ENCODE data around the gene ZNF17. TPM values are rescaled to one million over a fixed set of nuclear protein-coding genes. Genes with fewer than 3 reads are reported as not detected.
"Not testable (repeated sequence)": the region's sequence is repeated elsewhere in the genome, so short reads cannot be mapped to it uniquely, and the experiment has no call there.

Gene ZNF17
- 10.9 and 11.4 TPM in 2 replicates for total RNA-seq

DNA sequence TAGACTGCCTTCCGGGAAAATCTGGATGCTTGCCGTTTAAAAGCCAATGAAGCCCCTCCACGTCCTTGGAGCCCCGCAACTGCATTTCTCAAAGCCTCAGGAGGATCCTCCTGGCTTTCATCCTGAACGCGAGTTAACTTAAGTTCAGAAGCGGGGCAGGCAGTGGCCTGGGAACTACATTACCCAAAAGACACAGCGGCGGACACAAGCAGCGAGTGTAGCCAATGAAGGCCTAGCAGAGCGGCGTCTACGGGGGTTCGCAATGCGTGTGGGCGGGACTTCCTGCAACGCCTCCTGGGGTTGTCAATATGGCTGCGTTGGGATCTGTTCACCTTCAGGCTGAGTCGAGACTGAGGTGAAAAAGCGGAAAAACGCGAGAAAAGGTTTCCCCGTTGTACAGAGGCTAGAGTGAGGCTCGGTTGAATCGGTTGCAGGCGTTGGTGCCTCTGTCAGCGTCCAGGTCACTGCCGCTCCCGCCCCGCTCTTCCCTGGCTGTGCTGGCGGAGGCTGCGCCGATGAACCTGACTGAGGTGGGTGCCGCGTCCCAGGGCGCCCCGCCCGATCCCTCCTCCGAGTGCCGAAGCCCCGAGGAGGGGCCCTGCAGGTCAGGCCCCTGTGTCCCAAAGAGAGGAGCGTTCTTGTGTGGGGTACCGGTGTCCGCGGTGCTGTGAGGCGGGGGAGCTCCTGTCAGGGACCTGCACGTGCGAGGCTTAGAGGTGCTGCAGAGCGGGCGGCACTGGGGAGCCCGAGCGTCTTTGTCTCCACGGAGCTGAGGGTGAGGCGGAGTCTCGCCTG is at the start of gene ZNF17:
Gene ZNF17, plus strand, starts transcription at position 285 of the 795 bp plus-strand sequence. CDS start 2,455 bp downstream, outside the sequence.
- DNase-seq, result peak; percentile 97

DNA sequence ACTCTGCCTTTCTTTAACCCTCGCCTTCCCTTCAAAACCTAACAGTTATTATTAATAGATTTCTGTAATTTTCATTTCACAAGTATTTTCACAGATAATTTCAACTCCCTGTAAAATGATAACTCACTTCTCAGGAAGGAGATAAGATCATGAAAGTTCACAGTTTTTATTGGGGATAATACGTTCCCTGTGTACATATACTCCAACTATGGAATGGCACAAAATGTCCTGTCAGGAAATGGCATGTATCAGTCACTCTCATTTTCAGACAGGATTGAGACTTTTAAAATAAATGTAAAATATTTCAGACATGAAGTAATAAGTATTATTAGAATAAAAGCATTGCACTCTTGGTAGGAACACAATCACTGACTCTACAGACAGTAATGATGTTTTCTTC is 48.5 kb upstream of the ZNF17 start:
- DNase-seq, result peak; percentile 9

DNA sequence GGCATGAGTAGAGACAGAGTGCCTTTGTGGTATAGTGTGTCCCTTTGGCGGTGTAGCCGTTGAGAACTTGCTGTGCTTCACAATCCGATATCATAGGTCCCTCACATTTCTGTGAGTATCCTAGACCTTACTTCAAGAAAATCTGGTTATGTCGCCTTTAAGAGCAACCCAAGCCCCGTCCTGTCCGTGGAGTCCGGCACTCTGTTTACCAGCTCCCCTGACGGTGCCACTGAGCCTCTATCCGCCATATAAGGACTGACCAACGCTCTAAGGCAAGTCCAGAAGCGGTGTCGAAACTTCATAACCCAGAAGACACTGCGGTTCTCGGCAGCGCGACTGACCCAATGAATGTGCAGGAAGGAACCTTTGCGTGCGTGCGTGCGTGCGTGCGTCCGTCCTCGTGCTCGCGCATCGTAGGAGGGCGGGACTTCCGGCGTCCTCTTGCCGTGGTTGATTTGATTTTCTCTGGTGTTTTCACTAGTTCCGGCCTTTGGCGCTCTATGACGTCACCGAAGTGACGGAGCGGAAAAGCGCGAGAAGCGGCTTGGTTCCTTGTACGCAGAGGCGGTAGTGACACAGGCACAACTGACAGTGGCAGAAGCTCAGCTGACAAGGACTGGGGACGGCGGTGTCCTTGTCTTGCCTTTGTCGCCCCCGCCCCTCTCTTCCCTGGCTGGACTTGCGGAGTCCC is 47.8 kb upstream of the ZNF17 start, which contains the start of the genes TRAPPC2B and ZNF547:
Gene TRAPPC2B, plus strand, starts transcription at position 555 of the 691 bp plus-strand sequence. CDS start 1,283 bp downstream, outside the sequence.
Gene ZNF547, plus strand, starts transcription at position 555 of the 691 bp plus-strand sequence. CDS start 5,005 bp downstream, outside the sequence.
- DNase-seq, result peak; percentile 100

DNA sequence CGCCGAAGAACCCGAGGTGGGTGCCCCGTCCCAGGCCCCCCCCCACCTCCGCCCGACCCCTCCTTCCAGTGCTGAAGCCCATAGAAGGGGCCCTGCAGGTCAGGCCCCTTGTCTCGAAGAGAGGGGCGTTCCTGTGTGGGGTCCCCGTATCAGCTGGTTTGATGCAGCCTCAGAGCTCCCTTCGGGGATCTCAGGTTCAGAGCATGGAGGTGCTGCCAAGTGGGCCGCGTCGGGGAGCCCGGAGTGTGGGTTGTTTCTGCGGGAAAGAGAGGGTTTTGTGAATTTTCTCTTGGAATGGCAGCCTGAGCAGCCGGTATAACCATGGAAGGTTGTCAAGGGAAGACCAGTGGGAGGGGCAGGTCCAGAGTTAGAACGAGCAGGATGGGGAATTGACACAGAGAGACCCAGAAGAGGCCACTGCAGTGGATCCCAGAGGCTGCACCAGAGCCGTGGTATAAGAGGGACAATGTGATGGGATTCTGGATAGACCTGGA is 47.2 kb upstream of the ZNF17 start:
- peak; percentile 22 for DNase-seq

DNA sequence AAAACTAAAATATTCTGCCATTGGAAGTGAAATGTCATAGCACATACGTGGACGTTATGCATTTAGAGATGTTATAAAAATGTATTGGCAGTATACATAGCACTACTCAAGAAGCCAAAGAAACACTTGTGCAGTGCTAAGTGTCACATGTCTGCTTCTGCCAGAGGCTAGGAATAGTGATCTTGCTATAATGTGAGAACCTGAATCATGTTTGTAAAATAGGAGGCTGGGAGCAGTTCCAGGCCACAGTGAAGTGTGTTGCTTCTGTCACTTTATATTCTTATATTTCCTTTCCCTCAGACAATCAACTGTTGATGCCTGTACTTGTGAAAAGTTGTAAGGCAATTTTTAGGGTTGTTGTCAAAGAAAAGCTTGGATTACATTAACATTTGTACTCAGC is 44.2 kb upstream of the ZNF17 start:
- DNase-seq, result no peak

DNA sequence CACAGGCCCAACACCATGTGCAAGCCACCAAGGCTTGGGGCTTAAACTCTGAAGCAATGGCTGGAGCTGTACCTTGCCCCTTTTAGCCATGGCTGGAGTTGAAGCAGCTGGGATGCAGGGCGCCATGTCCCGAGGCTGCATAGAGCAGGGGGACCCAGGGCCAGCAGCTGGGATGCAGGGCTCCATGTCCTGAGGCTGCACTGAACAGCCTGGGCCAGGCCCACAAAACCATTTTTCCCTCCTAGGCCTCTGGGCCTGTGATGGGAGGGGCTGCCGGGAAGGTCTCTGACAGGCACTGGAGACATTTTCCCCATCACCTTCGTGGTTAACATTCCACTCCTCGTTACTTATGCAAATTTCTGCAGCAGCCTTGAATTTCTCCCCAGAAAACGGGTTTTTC is 36.8 kb upstream of the ZNF17 start:
- DNase-seq, result no peak

DNA sequence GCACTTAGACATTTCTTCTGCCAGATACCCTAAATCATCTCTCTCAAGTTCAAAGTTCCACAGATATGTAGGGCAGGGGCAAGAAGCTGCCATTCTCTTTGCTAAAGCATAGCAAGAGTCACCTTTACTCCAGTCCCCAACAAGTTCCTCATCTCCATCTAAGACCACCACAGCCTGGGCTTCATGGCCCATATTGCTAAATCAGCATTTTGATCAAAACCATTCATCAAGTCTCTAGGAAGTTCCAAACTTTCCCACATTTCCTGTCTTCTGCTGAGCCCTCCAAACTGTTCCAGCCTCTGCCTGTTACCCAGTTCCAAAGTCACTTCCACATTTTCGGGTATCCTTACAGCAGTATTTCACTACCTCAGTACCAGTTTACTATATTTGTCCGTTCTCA is 36.3 kb upstream of the ZNF17 start:
- DNase-seq, result not testable (repeated sequence)

DNA sequence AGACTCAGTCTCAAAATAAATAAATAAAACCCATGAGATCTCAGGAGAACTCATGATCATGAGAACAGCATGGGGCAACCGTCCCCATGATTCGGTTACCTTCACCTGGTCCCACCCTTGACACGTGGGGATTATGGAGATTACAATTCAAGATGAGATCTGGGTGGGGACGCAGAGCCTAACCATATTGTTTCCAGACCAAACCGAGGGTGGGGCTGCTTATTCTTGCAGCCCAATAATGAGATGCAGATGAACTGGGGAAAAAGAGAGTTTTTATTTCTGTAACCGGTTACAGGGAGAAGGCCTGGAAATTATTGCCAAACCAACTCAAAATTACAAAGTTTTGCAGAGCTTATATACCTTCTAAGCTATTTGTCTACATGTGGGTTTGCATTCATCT is 34.8 kb upstream of the ZNF17 start:
- DNase-seq, result no peak

DNA sequence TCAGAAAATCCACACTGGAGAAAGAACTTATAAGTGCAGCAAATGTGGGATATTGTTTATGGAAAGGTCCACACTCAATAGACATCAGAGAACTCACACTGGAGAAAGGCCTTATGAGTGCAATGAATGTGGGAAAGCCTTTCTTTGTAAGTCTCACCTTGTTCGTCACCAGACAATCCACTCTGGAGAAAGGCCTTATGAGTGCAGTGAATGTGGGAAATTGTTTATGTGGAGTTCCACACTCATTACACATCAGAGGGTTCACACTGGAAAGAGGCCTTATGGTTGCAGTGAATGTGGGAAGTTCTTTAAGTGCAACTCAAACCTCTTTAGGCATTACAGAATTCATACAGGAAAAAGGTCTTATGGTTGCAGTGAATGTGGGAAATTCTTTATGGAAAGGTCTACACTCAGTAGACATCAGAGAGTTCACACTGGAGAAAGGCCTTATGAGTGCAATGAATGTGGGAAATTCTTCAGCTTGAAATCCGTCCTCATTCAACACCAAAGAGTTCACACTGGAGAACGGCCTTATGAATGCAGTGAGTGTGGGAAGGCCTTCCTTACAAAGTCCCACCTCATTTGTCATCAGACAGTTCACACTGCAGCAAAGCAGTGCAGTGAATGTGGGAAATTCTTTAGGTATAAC is 33.3 kb upstream of the ZNF17 start:
- no peak for DNase-seq

DNA sequence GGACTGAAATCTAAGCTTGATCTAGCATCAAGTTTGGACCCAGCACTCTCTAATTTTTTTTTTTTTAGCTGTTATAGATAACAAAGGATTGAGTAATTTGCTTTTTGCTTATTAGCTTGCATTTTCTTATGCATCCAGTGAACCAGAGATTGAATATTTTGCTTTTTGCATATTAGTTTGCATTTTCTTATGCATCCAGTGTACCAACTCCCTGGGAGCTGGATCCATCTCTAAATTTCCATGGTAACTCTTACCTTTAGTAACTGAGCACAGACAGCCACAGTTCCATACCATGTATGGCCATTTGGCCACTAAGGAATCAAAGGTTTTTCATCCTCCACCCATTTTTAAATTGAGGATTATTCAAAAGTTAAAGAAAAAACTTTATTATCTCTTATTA is 30.0 kb upstream of the ZNF17 start:
- no peak for DNase-seq

DNA sequence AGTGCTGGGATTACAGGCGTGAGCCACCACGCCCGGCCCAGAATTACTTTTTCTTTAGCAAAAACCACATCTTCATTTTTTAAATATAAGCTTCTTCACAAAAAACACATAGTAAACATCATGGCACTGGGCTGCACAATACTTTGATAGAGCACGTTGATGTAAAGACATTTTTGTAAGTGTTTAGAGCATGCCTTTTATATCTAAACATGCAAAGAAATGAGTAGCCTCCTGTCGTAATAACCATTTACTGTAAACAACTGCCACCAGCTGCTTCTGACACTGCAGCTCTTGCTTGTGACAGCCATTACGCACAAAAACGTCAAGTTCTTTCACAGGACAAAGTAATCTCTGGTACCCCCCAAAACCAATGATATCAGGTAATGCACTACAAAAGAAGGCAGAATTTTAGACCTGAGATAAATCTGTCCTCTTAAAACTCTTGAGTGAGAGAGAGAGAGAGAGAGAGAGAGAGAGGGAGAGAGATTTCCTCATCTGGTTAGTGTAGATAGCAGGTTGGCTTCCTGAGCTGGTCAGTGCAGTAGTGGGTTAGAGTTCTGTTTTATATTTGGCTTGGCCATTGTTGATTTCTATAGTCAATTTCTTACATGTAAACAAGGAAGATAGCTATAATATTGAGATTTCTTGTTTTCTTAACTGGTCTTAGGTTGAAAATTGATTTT is 28.0 kb upstream of the ZNF17 start:
- DNase-seq, result no peak

DNA sequence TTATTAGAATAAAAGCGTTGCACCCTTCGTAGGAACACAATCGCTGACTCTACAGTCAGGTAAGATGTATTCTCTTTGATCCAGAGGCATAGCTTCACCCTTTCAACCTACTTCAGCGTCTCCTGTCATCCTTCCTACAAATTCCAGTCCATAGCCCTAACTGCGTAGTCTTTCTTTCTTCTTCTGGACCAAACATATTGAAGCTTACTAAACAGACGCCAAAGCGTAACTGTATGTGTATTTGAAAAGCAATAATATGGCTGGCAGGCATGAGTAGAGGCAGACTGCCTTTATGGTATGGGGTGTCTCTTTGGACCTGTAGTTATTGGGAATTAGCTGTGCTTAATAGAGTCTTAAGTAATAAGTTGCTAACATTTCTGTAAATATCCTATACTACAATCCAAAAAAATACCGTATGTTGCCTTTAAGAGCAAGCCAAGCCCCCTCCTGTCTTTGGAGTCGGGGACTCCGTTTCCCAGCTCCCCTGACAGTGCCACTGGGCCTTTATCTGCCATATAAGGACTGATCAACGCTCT is 21.7 kb upstream of the ZNF17 start:
- DNase-seq, result no peak

DNA sequence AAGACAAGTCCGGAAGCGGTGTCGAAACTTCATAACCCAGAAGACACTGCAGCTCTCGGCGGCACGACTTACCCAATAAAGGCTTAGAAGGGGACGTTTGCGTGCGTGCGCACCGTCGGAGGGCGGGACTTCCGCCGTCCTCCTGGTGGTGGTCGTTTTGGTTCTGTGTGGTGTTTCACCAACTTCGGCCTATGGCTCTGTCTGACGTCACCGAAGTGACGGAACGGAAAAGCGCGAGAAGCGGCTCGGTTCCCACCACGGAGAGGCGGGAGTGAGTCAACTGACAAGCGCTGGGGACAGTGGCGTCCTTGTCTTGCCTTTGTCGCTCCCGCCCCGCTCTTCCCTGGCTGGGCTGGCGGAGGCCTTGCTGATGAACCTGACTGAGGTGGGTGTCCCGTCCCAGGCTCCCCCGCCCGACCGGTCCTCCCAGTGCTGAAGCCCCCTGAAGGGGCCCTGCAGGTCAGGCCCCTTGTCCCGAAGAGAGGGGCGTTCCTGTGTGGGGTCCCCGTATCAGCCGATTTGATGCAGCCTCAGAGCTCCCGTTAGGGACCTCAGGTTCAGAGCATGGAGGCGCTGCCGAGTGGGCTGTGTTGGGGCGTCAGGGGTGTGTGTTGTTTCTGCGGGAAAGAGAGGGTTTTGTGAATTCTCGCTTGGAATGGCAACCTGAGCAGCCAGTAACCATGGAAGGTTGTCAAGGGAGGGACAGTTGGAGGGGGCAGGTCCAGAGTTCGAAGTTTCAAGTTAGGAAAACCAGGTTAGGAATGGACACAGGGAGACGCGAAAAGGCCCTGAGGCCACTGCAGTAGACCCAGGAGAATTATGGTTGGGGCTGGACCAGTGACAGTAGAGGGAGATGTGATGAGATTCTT is 21.0 kb upstream of the ZNF17 start, which contains the start of gene ZNF548:
Gene ZNF548, plus strand, starts transcription at position 125 of the 869 bp plus-strand sequence. Its CDS starts 246 bp downstream, at position 371.
- peak; percentile 100 for DNase-seq

DNA sequence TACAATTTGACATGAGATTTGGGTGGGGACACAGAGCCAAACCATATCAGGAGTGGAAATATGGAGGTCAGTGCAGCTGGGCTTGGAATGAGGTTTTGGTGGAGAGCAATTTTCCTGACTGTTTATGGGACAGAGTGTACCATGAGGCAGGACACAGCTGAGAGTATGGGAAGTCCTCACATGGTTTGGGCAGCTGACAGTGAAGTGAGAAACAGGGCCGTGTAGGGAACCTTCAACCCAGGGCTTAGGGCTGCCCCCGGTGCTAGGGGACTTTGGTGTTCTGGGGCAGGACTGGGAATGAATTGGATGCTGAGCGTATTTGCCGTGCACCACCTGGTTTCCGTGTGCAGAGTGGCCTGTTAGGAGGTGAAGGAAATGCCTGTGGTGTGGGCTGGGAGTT is 15.3 kb upstream of the ZNF17 start:
- DNase-seq, result no peak

DNA sequence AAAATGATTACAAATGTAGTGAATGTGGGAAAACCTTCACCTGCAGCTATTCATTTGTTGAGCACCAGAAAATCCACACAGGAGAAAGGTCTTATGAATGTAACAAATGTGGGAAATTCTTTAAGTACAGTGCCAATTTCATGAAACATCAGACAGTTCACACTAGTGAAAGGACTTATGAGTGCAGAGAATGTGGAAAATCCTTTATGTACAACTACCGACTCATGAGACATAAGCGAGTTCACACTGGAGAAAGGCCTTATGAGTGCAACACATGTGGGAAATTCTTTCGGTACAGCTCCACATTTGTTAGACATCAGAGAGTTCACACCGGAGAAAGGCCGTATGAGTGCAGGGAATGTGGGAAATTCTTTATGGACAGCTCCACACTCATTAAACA is 12.1 kb upstream of the ZNF17 start:
- DNase-seq, result no peak

DNA sequence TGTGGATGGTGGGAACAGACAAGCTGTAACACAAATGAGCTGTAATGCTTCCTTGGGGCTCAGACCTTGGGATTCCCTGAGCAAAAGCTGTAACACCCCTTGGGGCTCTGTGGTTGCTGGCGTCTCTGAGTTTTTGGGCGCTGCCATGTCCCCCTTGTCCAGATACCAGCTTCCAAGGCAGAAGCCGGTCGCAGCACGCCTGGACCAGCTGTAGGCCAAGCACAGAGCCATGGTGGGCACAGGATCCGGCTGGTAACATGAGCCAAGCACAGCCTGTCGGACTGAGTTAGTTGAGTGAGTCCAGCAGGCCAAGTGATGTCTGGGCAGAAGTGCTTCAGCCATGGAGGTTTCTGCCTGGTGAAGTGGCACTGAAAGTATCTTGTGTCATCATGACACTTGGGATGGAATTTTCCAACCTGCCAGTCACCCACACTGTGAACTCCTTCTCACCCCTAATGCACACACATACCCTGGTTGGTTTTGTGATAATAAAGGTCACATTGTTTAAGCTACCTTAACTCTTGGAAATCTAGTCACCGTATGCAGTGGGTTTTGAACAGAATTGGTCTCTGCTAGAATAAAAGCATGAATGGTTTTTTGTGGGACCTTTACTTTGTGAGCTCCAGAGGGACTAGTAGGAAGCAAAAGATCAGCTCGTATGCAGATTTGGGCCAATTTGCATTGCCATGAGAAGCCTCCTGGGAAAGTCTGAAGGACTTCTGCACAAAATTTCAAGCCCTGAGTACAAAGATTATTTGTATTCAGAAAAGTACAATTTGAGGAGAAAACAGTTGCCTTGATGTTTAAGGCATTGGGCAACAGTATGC is 7.0 kb upstream of the ZNF17 start:
- DNase-seq, result no peak

DNA sequence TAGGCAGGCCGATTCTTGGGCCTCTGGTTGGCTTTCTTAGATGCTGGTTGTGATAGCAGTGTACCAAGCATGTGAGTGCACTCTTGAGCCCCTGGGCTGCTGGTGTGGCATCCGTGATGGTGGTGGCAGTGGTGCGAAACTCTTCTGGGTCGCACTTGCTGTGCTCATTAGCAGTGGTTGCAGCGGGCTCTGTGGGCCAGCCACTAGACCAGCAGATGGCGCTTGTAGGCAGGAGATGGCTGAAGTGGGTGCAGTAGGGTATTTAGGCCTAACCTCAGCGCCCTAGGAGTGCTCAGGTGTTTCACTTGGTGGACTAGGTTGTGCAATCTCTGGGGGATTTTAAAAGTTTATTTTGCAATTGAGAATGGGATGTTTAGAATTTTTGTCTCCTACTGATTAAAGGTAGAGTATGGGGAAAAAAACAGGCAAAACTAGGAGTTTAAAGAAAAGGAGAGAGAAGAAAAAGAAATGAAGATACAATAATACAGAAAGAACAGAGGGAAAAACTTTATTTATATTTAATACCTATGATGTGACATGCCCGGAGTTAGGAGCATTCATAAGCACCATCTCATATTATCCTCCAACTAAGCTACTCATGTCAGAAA is 4.3 kb upstream of the ZNF17 start:
- DNase-seq, result peak; percentile 77

DNA sequence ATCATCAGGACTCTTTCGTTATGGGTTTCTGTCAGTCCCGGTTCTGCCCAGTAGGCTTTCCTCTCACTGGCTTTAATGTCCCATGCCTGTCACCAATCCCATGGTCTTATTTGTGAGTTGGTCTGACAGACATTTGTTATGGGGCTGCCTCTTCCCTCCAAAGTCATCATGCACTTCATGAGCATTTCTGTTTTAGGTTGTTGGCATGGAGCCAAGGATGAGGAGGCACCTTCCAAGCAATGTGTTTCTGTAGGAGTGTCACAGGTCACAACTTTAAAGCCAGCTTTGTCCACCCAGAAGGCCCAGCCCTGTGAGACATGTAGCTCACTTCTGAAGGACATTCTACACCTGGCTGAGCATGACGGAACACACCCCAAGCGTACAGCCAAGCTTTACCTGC is 8.5 kb downstream of the ZNF17 start:
- no peak for DNase-seq

DNA sequence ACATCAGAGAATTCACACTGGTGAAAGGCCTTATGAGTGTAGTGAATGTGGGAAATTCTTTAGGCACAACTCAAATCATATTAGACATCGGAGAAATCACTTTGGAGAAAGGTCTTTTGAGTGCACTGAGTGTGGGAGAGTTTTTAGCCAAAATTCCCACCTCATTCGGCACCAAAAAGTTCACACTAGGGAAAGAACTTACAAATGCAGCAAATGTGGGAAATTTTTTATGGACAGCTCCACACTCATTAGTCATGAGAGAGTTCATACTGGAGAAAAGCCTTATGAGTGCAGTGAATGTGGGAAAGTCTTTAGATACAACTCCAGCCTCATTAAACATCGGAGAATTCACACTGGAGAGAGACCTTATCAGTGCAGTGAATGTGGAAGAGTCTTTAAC is 10.1 kb downstream of the ZNF17 start:
- no peak for DNase-seq
